ENCODE results near the gene CDRT4. TPM values are rescaled to one million over a fixed set of nuclear protein-coding genes. Genes with fewer than 3 reads are reported as not detected.
"Not testable (repeated sequence)": the region's sequence is repeated elsewhere in the genome, so short reads cannot be mapped to it uniquely, and the experiment has no call there.

The CDRT4 gene
- polyA plus RNA-seq, 5 donors, result 14.4 to 28.2 (median 17.2) TPM

DNA sequence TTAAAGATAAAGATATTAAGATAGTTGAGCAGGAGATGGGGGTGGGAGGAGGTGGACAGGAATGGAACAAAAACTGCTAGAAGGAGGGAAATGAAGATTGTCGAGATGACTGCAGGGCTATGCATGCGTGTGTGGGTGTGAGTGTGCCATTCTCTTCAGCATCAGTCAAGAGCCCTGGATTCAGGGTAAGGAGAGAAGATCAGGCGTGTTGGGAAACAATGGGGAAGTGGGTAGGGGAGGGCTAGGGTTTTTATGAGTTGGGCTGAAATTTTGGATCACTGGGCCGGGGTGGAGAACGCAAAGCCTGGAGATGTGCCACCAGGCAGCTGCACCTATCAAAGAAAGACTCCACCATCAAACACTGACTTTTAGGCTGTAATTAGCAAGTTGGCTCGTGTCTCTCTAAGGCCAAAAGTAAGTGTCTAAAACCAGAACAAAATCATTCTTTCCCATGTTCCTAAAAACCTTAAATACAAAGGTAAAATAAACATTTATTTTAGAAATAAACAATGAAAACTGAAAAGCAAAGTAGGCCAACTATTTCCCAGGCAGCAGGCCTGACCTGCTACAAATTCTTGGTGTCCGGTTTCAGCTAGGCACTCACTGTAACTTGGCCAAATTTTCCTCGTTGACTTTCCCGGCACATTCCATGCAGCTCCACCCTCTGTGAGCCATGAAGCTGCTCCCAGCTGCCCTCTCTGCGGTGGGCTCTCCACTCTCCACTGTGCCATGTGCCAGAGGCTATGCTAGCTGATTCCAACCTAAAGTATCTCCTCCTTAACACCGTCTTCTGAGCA is 4.2 kb downstream of the CDRT4 start:
- DNase-seq, result peak; percentile 66 to 68

DNA sequence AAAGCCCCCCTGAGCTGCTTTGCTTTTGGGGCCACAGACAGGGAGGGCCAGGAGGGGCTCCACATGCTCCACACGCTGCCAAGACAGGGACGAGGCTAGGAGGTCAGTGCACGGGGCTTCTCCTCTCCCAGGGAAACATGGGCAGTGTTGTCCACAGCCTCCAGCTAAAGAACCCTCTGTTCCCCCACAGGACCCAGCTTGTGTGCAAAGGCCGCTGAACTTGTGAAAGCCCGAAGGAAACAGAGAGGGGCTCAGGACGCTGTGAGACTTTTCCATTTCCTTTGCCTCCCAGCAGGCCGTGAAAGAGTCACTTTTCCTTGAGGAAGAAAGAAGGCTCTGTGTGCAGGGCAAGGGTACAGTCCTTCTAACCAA is 9.7 kb downstream of the CDRT4 start:
- DNase-seq, result no peak

DNA sequence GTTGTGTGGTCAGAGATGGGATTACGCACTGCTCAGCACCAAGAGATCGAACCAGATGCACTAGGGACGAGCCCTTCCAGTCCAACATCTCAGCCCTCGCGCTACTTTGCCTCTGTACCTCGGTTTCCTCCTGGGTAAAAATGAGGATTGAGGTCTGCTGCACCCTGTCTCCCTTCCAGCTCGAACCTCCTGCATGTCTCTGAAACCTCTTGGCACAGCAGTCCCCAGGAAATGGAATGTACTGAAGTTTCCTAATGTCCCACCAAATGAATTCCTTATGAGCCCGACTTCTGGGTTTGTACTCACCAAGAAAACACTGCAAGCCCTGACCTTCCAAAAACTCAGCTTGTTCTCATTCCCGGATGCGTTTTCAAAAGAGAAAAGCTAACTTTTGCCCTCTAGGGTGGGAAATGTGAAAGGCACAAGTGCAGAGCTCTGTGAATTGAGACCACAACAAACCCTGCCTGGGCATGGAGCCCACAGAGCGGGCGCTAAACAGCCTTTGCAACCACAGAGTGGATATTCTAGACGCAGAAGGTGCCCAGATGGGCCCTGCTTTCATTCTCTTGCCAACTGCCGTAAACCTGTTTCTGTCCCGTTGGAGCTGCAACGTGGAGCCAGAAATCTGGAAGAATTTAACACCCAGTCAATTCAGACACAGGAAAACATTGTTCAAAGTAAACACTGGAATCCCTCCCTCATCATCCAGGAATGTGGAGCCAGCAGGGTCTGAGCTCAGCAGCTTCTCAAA is 10.3 kb downstream of the CDRT4 start:
- peak in 1 of 2 donors; percentile 74 for DNase-seq

DNA sequence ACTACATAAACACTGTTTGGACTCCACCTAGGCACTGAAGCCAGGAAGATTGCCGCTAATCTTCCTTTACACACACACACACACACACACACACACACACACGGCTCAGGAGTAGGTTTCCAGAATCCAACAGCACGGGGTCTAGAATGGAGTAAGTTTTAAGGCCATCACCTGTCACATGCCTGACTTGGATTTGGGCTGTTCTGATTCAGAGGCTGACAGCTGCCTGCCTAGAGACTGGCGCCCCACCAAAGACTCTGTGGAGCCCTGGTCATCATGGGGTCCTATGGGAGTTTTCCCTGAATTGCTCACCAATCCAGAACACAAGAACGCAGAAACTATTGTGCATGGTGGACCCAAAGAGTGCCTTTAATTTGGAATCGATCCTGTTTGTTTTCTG is 10.9 kb downstream of the CDRT4 start:
- DNase-seq, result no peak

DNA sequence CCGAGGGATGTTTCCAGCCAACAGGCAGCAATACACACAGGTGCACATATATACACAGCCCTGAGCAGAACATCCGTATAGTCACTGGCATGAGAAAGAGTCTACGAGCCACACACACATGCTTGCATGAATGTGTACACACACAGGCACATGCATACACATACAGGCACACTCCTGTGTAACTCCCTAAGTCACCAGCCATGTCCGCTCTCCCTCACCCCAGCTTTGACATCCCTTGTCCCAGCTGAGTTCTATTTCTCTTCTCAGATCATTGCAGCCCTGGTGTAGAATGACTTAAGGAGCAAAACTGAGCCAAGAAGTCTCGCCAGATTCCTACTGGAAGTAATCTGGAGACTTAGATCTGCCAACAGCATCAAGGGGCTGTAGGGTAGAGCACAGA is 13.1 kb downstream of the CDRT4 start:
- peak in 1 of 2 donors; percentile 45 for DNase-seq

DNA sequence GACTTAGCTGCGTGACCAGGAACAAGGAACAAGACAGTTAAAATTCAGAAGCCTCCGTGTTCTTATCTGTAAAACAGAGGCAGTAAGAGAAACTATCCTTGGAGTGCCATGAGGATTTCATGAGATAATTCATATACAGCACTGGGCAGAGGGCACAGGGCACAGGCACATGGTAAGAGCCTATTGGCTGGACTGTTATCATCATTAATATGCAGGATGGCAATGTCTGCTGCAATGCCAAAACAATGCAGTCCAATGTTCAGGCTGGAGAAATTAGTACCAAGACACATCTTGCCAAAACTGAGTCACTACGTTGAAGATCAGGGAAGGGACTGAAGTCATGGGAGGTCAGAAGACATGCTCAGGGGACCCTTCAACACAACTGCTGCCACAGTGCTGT is 13.6 kb downstream of the CDRT4 start:
- DNase-seq, result no peak

DNA sequence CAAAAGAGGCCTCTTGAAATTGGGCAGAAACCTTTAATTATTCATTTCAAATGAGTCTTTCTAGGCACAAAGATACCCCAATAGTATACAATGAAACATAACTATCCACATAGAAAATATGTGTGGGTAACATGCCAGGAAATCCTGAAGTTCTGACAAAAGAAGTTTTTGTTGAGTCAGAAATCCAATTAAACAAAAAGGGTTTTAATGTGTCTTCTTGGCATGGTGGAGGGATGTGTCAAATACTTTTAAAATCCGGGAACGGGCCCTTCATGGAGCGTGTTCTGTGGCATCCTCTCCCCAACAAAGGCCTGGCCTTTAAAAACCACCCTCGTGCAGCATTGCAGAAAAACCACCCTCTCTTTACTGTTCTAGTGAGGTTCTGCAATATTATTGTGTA is 14.2 kb downstream of the CDRT4 start:
- no peak for DNase-seq

DNA sequence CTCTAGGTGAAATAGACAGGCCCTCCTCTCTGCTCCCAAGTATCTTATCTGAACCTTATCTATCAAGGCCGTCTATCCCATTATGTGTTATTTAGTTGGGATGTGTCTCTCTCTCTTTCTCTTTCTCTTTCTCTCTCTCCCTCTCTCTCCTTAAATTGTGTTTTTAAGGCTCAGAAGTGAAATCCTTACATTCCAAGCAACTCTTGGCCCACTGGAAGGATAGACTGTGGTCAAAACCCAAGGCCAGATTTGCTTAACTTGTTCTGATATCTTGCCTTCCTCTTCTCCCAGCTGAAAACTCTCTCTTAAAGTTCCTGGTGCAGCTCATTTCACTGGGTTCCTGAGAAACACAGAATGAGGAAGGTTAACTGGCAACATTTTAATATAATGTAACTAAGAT is 14.7 kb downstream of the CDRT4 start:
- DNase-seq, result no peak

DNA sequence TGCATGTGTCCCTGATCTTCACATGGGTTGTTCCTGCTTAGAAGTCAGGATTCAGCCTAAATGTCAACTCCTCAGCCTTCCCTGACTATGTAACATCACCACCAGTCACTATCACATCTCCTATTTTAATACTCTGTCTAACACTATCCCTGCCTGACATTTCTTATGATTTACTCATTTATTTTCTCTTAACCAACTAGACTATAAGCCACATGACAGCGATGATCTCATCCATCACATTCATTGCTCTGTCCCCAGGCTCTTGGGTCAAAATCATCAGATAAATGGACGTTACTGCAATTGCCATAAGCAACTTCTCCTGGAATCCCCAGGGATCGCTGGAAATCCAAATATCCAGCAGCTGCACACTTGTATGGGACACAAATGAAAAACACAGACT is 15.7 kb downstream of the CDRT4 start:
- DNase-seq, result no peak

DNA sequence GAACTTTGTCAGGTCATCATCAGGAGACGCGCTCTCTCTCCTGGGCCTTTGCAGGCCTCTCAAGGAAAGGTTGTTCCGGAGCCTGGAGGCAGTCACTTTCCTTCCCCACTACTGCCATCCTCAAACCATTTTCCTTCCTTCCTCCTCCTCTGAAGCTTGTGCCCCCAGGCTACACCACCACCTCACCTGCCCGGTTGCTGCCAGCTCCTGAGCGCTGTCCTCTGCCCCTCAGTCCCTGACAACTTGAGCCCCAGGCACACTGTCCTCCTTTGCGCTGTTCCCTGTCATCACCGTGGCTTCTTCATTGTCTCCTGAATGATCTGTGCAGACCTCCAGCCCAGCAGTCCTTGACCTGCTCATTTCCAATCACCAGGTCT is 18.9 kb downstream of the CDRT4 start:
- no peak for DNase-seq

DNA sequence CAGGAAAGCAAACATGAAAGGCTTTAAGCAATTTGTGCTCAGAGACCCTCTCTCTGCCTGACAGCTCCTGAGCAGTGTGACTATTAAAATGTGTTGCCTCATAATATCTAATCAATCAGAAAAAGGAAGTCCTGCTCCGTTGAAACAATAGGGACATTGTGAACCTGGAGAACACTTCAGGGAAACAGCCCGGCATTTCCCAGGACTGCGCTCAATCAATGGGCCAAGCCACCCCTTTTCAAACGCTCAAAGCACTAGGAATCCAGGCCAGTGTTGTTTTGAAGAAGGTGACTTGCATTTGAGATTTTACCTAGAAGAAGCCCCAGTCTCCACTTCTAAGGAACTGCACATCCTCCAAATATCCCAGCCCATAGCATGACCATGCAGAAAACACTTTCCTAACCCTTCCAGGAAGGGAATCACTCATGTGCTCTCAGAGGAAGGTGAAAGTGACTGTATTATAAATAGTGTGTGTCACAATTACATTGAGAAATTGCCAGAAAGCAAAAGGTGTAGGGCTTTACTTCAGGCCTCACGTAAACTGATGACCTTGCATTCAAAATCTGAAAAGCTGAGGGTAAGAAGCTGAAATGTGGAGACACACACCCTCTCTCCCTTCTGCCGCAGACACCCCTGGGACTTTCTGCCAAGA is 19.4 kb downstream of the CDRT4 start:
- no peak for DNase-seq

DNA sequence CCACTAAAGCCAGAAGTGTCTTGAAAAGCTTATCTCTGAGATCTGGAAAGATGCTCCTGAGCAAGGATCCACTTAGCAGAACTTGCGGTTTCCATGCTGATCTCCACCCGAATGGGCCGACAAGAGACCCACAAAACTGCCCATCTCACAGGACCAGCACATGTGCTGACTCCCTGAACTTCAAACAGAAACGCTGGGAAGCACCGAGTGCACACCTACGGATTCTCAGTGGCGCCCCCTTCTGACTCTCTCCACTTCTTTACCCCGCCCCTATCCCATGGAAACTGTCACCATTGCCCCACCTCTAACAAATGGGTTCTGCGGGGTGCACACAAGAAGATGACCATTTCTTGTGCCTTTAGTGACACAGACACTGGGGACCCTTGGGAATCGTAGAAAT is 21.4 kb downstream of the CDRT4 start:
- no peak for DNase-seq

DNA sequence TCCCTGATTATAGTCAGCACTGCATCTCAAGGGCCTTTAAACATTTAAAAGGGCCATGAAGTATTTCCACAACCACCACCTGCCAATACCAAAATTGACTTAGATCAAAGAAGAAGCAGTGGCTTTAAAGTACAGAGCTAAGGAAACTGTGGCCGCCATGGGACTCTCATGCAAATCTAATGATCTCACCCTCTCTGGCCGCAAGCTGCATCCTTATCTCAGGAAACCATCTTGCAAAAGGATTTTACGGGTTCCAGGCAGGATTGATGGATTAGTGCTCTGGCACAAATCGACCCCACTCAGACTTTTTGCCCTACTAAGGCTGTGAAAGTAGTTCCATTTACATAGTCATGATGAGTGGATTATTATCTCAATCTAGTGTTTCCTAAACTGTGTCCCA is 22.6 kb downstream of the CDRT4 start:
- DNase-seq, result no peak

DNA sequence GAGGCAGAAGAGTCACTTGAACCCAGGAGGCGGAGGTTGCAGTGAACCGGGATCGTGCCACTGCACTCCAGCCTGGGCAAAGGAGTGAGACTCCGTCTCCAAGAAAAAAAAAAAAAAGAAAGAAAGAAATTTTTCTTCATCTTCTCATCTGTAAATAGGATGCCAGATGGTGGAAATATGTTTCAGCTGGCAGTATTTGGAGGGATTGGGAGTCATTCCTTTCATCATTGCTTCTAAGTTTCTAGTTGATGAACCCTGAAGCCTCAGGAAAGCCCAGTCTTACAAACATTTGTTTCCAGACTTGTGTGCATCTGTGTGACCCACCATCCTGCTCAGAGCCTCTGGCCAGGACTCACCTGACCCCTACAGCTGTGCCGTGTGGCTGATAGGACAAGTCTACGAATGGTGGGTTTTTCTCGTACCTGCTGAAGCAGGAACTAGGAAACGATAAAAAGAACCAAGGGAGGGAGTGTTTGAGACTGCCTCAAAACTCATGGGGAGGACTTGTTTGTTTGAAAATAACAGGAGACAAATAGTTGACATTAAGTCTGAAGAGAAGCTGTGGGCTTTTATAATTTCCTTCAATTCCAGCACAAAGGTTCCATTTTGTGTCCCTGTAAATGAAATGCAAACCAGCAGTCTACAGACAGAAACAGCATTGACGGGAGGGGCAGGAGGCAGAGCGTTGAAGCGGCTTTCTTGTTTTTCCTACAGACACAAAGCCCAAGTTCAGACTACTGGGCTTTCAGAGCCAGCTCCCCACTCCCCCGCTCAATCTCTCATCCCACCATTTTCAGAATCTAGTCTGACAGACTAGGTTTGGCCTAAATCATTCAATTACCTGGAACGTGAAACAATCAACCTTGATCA is 24.9 kb downstream of the CDRT4 start:
- no peak for DNase-seq

DNA sequence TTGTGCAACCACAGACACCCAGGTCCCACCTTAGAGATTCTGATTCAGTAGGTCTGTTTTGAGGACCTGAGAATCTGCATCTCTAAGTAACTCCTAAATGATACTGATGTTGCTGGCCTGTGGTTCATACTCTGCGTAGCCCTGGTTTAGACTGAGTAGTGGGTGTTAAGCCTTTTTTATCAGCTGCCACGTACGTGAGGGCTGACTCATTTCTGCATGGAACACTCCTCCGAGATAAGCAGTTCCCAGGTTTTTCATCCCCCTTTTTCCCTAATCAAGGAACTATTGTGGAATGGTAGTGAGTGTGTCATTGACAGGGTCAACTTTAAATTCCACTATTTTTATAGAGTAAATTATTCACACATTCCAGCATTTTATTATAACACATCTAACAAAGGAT is 26.1 kb downstream of the CDRT4 start:
- DNase-seq, result no peak

DNA sequence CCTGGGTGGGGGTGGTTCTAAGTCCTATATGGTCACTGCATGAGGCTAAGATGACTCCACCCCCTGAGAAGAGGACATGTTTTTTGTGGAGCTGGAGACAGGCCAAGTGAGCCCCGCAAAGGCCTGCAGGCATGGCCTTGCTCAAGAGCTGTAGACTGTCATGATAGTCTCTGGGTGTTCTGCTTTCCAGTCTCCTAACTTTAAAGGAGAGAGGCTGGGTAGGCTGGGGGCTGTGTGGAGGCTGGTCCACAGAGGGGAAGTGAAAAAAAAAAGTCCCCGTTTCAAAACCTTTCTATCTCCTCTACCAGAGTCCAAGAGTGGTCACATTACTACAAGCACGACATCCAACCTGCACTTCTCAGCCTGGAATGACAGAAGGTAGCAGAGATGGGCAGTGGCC is 27.1 kb downstream of the CDRT4 start:
- DNase-seq, result no peak

DNA sequence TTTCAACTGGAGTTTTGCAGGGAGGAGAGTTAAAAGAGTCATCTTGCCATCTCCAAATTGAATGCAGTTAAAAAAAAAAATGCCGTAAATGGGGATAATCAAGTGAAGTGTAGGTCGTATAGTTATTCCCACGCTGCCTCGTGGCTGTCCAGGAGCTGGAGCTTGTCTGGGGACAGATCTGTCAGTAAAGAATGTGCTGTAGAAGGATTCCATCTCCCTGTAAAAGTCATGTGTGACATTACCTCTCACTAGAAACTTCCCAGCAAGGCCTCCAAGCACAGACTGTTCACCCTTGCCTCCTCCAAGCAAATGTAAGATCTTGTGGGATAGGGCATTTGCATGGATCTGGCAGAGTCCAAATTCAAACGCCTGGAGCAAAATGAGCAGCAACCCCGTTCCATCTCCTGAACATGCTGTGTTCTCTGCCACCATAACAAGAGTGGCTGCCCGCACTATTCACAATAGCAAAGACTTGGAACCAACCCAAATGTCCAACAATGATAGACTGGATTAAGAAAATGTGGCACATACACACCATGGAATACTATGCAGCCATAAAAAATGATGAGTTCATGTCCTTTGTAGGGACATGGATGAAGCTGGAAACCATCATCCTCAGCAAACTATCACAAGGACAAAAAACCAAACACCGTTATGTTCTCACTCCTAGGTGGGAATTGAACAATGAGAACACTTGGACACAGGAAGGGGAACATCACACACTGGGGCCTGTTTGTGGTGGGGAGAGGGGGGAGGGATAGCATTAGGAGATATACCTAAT is 28.0 kb downstream of the CDRT4 start:
- DNase-seq, result not testable (repeated sequence)

DNA sequence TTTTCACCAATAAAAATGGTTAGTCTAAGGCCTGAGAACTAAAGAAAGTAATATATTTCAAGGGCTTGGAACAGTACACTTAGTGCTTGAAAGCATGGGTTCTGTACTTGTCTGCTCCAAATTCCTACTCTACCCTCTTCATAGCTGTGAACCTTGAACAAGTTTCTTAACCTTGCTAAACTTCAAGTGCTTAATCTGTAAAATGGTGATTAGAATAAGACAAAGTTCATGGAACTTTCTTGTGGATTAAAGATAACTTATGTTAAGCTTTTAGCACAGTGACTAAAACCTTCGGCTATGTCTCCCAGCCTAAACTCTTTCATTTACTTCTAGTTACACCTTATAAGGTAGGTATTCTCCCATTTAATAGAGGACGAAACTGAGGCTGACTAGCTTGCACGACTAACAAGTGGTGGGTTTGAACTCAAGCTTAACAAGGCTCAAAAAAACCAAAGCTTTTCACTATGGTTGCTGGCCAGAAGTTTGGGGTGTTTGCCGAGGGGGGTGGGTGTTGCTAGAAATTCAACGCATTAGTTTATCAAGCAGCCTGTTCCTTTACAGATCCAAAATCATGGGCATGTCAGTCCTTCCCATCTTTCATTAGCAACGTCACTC is 28.8 kb downstream of the CDRT4 start:
- no peak for DNase-seq

DNA sequence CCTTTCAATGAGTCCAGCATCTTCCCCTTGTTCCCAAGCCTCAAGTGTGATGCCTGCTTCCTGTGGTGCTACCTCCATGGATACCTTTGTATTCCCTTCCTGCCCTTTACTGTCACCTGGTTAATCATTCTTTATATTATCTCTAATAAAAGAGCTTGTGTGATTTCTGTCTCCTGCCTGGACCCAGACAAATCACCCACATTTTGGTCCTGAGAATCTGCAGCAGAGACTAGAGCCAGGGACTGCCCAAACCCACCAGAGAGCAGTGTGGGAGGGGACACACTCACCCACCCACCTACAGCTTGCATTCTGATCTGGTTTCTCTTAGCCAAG is 30.2 kb downstream of the CDRT4 start:
- no peak for DNase-seq

DNA sequence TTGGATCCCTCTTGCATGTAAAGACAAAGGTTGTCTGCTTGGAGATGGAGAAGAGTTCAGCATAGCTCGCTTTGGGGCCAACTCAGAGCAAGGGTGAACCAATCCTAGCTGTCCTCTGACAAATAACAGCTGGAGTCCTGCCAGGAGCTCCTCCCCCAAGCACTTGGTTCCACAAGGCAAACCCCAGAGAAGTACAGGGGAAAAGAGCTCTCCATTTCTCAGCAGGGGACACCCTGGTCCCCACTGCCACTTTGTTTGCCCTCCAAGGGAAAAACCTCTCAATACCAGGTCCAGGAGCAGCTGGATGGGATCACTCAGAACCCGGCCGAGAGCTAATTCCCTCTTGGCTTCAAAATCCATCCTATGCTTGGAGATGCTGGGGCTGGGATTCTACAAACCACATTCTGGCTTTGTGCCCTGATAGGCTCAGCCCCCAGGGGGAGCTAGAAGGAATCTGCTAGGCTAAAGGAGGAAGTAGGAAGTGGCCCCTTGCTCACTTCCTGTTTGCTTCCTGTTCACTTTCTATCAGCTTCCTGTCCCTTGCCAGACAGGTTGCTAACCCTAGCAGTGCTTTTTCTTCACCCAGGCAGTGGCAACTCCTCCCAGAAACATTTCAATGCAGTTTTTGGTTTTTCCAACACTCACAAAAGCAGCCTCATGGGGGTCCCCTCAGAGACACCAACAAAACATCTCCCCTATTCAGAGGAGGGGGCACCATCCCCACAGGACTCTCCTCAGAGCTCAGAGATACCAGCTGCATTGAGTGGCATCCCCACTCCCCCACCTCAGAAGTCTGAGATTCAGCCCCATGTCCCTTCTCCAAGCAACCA is 30.7 kb downstream of the CDRT4 start:
- DNase-seq, result peak; percentile 75 to 78
